NCI-H1105 (cell line): ENCODE results near the gene TP63.

Experiments
- DNase-seq: peaks from one replicate; lab custom pipeline; 2025; lab: John Stamatoyannopoulos, UW

The TP63 gene

DNA sequence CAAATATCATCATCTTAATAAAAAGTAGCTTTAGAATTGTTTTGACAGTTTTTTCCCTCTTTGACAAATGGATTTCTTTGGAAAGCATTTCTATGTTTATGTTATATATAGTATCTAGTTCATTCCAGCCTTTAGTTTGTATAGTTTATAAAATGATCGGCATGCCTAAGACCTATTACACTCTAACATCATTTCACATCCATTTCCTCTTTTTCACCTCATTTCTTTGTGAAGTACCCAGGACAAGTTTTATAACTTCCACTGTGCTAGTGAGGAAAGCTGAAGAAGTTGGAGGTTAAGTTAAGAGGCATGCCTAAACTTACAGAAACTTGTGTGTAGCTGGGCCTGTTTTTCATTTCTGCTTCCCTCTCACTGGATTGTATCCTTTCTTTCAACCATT is 178.4 kb downstream of the TP63 start:
- DNase-seq: no peak

DNA sequence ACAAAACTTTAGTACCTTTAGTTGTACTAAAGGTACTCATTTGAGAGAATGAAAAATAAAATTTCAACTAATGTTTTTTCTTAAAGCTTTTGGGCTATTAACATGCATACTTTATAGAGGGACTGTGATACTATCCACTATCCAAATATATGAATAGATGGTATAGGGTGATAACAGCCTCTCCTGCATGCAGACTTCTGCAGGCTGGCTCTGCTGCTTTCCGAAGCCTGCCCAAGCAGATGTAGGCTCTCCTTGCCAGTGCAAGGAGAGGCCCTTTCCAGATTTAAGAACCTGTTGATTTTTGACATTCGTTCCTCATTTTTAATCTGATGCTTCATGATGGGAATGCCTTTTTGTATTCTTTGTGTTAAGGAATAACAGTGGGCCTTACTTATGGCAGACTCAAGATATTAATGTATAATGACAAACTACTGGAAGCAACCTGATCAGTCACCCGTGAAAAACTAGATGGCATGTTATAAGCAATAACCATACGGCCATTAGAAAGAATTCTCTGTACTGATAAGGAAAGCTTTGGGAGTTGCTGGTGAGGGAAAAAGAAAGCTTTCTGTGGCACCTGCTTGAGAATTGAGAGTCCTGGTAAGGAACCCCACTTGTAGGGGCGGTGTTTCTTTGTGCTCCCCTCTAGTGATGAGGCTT is 181.7 kb downstream of the TP63 start:
- no peak for DNase-seq

DNA sequence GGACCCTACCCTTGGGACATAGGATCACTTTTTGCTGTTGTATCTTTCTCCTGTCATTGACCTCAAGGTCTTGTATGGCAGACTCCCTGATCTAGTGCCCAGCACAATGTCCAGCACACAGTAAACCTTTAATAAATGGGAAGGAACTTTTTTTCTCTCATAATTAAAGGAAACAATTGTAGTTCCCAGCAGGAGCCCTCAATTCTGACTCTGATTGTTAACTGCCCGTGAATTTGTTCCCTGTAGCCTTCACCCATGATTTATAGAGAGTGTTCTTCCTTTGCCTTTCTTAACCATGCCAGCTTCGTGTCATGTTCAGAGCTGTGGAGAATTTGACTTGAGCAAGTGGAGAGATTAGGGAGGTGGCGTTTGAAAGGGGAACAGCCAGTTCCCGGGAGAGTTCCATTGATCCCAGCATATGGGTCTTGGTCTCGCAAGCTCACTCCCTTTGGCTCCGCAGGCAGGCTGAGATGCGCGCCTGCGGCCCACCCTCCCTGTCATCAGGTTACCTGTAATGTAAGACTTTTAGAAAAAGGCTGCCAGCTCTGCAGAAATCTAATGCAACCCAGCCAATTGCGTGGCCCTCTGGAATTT is 182.6 kb downstream of the TP63 start:
- no peak for DNase-seq

DNA sequence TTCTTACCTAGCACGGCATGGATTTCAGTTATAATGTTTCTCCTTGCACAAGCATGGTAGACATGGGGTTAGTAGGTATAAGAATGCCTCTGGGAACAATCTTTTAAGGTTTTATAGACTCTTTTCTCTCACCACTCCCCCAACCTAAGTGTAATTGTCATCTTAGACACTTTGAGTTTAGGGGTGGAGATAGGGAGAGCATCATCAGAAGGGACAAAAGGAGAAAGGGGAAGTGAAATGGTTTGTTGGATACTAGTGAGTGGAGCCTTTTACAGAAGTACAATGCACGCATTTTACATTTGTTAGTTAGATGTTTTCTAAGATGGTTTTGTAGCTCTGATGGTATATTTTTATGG is 189.2 kb downstream of the TP63 start:
- no peak for DNase-seq

DNA sequence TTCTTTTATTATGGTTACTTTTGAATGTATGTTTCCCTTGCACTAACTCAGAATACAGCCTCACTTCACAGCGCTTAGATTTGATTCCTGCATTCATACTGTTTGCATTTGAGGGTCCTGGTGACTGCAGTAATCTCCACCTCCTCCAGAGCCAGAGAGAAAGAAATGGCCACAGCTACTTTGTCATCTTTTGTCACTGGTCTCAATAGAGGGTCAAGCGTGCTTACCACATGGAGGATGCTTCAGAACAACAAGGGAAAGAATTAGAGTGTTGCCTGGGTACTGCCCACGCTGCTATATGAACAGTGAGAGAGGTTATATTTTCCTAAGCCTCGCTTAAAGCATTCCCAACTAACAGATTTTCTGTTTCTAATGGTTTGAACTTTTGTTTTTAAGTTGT is 190.1 kb downstream of the TP63 start:
- DNase-seq: no peak

DNA sequence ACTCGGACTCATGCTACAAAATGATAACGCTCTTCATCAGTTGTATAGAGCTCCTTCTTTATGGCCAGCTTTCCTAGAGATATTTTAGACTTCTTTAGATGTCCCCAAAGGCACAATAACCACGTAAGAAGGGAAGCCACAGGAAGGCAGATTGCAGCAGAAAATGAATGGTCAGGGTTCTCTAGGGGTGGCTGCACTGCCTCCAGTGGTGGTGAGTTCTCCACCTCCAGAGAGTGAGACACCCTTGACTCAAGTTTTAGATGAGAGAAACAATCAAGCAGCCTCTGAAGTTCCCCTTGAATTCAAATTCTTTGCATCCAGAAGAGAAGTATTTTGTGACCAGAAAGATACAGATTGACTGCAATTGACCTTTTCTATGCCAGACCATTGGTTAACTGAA is 191.5 kb downstream of the TP63 start:
- no peak for DNase-seq

DNA sequence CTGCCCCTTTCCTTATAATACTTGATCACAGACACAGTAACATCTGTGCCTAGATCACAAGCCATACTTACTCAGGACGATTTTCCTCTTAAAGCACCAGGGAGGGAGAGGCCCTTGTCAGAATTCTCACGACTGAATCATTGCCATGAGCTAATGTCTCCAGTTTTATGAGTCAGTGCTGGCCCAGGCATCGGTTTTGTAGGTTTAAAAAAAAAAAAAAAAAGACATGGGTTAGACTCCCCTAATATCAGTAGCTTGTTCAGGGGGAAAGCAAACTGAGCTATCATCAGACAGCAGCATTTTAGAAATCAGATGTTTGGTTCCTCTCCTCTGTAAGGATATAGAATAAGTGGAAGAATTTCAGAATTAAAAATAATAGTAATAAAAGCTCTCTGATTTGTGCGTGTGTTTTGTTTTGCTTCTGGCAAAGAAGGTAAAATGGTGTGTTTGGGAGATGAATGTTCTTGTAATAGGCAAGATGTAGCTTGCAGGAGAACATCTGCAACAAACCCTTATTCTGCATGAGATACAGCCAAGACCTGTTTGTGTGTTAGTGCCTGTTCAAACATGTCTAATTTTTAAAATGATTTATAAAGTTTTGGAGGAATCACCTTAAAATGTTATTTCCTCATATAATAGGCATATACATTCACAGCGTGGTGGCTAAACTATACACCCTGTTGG is 193.6 kb downstream of the TP63 start:
- DNase-seq: no peak

DNA sequence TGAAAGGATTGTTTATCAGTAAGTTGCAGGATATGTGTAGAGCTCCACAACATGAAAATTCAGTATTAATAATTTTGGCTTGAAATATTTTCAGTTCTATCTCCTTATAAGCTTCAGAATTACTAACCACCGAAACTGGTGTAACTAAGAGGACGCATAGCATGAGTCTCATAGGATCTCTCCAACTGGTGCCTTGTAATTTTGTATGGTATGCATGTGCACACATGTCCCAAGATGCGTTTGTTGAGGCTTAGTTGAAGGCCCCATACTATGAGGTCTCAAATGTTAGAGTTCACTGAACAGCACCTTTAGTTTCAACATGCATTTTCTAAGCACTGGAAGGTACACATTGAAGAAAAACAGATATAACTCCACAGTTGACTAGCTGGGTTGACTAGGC is 195.4 kb downstream of the TP63 start:
- DNase-seq: no peak

DNA sequence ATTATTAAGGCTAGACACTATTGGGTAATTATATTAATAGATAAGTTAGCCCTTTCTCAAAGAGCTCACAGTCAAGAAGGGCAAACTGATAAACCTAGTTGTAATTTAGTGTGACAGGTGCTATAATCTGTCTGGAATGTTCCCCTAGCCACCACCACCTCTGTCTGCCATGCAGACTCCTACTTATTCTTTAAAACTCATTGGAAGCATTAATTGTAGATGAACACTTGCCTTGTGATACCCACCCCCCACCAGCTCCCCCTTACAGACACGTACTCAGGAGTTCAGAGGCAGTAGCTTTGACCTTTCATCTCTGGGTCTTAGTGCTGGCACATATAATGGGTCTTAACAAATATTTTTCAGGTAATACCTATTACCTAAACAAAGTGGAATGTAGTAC is 195.9 kb downstream of the TP63 start:
- DNase-seq: no peak

DNA sequence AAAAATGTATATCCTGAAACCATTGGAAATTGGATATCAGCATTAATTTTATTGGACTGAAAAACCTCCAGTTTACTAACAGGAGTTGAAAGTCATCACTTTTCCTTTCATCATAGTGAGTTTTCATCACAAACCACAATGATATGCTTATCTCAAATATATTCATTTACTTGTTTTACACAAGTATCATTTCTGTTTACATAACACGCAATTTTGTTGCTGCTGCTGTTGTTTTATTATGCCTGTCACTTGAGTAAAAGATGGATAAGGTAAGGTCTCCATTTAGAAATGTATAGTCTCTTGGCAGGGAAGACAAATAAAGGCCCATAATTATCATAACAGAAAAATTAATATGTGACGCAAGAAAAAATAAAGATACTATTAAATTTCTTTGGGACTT is 199.2 kb downstream of the TP63 start:
- no peak for DNase-seq

DNA sequence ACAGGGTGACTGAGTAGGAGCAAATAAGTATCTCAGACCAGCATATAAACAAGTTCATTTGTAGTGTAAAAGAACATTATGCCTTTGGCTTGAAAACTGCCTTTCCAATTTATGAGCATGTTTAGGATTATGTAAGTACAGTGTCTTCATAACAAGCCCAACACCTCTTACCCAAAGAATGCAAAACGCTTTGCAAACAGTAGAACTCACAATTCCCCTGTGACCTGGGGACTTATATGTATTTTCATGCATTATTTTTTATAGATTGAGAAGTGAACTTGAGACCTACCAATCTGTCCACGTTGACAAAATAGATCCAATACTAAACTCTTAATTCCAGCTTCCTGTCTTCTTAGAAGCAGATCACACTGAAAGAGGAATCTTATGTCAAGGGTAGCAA is 202.1 kb downstream of the TP63 start:
- no peak for DNase-seq

DNA sequence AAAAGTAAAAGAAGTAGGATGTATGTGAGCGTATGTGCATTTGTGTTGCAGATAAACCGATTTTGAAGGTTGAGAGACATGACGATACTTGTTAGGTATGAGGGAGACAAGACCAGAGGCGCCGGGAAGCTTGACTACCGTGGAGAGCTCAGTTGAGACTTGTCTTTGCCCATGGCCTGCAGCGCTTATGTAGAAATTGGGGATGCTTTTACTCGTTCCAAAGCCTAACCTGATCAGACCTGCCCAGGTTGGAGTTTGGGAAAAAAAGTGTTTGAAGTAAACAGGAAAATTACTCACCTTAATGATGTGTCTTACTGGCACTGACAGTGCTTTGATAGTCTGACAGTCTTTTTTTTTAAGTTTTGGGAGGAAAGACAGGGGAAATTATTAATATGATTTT is 202.8 kb downstream of the TP63 start:
- peak; percentile 96 for DNase-seq

DNA sequence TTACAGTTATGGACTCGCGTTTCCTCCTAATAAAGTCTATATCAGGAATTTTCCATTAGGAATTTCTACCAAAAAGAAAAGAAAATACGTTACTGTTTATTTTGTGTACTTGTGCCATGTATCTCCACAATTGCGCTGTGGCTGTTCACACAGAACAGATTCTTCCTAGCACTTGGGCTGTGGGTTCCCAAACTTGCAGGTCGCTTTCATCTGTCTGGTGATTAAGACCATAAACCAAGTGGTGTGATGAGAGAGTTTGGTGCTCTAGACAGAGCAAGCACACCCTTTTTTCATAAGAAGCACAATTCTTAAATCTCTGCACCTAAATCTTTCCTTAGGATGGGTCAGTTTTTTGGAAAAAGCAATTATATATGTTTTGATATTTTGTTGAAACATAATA is 203.3 kb downstream of the TP63 start:
- DNase-seq: no peak

DNA sequence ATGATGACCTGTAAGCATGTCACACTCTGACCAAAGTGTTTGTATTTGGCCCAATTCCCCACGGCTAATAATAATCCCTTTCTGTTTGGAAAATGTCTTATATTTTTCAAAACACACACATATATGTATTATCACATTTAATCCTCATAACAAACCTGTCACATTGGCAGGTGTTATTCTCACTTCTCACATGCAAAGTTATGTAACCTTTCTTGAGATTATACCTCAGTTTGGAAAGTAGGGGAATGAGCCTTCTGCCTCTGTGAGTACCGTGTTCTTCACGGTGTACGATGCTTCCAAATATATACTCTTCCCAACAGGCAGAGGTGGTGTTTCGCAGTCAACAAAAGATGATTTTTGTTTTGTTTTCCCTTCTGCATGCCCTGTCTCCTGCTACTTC is 205.6 kb downstream of the TP63 start:
- DNase-seq: no peak

DNA sequence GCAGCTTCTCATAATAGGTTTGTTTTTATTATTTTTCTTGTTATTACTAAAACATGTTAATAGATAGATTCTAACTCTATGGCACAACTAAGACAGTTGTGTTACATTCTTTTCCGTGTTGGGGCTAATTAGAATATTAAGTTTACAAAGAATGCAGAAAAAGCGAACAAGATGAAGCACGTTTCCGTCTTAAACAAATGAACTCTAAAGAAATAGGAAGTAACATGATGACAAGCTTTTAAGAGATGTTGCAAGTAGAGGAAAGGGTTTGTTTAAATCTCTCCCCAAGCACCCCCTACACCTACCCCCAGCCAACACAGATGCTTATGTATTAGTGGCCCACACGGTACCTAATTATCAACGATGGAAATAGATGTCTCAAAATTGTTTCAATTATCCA is 207.1 kb downstream of the TP63 start:
- DNase-seq: no peak

DNA sequence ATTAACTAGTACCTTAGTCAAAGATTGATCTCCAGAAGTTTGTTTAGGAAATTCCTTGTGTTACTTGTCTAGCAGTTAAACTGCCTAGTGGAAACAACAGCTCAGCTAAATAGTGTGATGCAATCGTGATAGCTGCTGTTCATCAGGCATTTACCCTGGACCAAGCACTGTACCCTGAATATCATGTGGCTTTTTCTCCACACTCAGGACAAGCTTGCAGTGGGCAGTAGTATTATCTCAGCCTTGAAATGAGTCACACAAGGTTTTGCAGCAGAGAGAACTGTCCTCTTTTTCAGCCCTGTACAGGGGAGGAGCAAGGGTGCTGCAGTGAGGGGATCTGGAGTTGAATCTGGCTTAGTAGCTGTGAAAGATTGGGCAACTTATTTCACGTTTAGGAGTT is 208.4 kb downstream of the TP63 start:
- no peak for DNase-seq

DNA sequence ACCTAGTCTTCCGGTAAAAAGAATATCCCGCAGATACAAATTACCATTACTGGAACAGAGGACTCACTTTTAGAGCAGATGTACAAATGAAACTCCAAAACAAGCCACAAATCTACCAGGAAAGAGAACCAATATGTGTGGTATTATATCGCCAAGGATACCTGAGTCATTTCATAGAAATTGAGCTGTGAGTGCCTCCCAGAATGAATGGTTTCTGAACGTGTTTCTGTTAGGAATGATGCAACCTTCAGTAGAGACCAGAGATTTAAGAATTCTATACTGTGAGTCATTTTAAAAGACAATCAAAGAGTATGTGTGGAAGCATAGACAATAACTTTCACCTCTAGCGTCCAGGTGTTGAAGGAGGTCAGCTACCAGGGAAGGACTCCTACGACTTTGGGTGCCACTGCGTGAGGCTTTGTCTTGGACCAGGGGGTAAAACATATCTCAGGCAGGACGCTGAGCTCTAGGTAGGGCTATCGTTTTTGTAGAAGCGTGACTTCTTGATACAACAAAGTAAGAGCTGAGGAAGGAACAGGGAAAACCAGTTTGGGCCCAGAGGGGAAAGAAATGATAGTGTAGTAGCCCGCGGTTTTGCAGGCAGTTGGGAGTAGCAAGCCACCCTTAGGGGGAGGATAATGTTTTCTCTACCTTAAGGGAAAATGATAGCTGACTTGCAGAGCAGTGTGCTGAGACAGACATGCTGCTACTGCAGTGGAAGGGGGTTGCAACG is 210.4 kb downstream of the TP63 start:
- no peak for DNase-seq

DNA sequence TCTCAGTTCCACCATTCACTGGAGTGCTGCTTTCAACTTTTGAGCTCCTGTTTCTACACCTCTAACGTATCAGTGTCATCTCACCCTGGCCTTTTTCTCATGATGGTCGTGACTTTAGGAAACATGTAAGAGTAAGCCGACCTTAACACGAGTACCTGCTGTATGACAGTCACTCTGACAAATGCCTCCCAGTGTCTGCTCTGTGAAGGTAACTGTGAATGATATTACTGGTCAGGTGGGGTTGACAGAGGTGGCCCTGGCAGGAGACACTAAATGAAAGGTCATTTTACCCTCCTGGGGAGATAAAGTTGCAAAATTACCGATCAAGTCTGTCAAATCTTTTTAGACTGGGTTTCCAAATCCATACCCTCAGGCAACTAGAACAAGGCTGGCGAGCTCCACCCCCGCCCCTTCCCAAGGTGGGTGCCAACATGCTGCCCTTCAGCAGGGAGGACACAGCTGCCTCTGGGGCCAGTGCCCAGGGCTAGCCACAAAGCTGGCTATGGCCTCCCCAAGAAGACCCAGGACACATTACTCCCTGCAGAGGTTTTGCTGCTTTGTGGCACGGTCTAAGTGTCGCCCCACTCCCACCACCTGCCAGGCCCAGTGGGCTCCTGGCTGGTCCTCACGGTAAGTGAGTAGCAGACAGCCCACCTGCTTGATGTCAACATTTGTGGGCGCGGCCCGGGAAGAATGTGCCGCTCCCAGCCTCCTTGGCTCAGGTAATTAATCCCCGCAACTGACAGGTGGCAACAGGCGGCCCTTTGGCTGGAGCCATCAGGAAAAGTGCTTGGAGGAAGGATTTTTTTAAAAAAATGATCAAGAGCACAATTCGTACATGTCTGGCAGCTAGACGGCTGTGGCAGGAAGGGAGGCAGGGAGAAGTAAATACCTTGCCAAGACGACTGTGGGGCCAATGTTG is 211.8 kb downstream of the TP63 start:
- peak; percentile 93 for DNase-seq

DNA sequence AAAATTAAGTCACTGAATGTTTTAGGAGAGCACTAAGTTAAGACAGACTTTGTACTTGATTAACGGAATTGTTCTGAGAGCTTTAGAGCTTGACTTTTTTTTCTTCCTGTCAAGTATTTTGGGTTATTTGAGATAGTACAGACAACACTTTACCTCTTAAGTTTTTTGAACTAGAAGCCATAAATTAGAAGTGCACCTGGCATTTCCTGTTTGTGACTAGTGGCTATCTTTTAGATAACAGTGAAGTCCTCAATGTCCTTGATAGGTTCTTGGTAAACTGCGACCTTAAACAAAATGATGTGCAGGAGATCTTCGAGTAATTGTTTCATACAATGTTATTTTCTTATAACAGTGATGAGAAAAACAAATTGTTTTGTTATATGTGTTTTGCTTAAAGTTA is 213.9 kb downstream of the TP63 start:
- DNase-seq: no peak

DNA sequence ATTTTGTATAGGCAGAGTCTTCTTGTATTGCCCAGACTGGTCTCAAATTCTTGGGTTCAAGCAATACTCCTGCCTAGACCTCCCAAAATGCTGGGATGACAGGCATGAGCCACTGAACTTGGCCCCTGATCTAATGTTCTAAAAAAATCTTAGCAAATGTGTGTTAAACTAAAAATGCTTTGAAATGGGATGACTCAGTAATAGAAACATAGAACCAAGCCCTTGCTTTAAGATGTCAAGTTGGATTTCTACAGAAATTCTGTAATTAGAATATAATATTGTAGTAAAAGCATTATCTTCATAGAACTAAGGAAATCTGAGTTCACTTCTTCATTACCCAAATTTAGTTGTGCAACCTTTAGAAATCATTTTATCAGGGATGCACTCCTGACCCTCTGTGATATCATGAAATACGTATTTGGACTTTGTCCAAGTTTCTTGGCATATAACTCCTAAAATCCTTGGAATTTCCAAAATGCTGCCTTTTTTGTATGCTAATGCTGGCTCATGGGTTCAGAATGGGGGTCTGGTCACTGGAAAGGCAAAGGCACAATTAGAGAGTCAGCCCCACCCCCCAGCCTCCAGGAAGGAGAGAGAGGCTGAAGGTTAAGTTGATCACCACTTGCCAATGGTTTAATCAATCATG is 217.3 kb downstream of the TP63 start:
- no peak for DNase-seq

DNA sequence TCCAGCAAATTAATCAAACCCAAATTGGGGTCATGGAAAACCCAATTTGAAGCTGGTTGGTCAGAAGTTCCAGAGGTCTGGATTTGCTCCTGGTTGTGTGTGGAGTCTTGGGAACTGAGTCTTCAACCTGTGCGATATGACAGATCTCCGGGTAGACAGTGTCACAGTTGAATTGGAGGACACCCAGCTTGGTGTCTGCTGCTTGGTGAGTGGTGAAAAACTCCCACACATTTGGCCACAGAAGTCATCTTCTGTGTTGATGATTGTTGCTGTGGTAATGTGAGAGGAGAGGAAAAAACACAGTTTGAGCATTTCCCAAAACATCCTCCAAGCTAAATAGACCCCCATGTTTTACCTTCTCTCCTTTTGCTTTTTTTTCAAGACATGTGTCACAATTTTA is 218.1 kb downstream of the TP63 start:
- no peak for DNase-seq

DNA sequence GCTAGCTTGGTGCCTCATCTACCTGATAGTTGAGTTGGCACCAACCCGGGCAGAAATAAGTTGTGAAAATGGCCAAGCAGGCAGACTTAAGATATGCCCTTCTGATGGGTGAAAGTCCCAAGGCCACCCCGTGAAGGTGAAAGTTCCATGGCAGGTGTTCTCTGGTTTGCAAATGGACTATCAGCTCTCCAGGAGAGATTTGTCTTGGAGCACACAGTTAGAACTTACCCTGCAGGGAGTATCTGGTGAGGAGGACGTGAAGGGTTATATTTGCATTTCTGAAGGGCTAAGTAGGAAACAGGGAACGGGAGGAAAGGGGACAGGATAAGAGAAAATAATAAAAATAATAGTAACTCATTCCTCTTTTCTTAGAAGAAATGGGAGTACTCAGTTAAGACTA is 220.5 kb downstream of the TP63 start:
- no peak for DNase-seq
